Natural killer cell (primary cell): ENCODE data around the gene CEP83. TPM values are rescaled to one million over a fixed set of nuclear protein-coding genes. Genes with fewer than 3 reads are reported as not detected.

Experiments used
- ATAC-seq, 3 donors: fragments of 150-1000 bp in 2 of 3; fragments of 200-7000 bp in 1 of 3; cut with Tn5 transposase; 1 replicate in 1 of 3; 2 replicates in 2 of 3; pipeline ENCODE4 v1.10.0; 2021; ENCODE audit warnings: mild to moderate bottlenecking in 2 of 3, moderate library complexity in 2 of 3
- DNase-seq, 2 donors: peaks; one replicate each; pipeline versions ENCODE4 v3.0.0 to v3.0.0-alpha.2; 2013 to 2021; ENCODE audit warnings: mixed read lengths in 1 of 2
- H3K27ac ChIP-seq: one replicate; pipeline ENCODE4 v1.5.1; 2013; ENCODE audit warnings: mild to moderate bottlenecking, low read length
- H3K27me3 ChIP-seq: one replicate; pipeline ENCODE4 v1.6.1; 2013; ENCODE audit warnings: low read length; ENCODE audit not compliant: control insufficient read depth, insufficient read depth
- H3K36me3 ChIP-seq: one replicate; pipeline ENCODE4 v1.6.1; 2013; ENCODE audit warnings: low read length; ENCODE audit not compliant: control insufficient read depth, insufficient read depth
- H3K4me1 ChIP-seq: one replicate; pipeline ENCODE4 v1.6.1; 2013; ENCODE audit warnings: low read length; ENCODE audit not compliant: control insufficient read depth, insufficient read depth
- H3K4me3 ChIP-seq: one replicate; pipeline ENCODE4 v1.5.1; 2013; ENCODE audit warnings: low read length
- H3K9me3 ChIP-seq: one replicate; pipeline ENCODE4 v1.6.1; 2013; ENCODE audit warnings: low read length; ENCODE audit not compliant: control insufficient read depth, insufficient read depth
- H3K27ac Mint-ChIP-seq, 2 donors: one replicate each; pipeline ENCODE4 v1.8.0; 2022; ENCODE audit warnings: mild to moderate bottlenecking in 2 of 2, mixed read lengths in 2 of 2, moderate library complexity in 1 of 2
- H3K27me3 Mint-ChIP-seq, 2 donors: one replicate each; pipeline ENCODE4 v1.8.0; 2022; ENCODE audit warnings: low read depth in 2 of 2, mixed read lengths in 2 of 2
- H3K36me3 Mint-ChIP-seq: one replicate; pipeline ENCODE4 v1.8.0; 2022; ENCODE audit warnings: mixed read lengths
- H3K4me1 Mint-ChIP-seq, 2 donors: one replicate each; pipeline ENCODE4 v1.8.0; 2022; ENCODE audit warnings: mixed read lengths in 2 of 2
- H3K4me3 Mint-ChIP-seq: one replicate; pipeline ENCODE4 v1.8.0; 2022; ENCODE audit warnings: mild to moderate bottlenecking, moderate library complexity, mixed read lengths
- H3K9me3 Mint-ChIP-seq, 2 donors: one replicate each; pipeline ENCODE4 v1.8.0; 2022; ENCODE audit warnings: mixed read lengths in 2 of 2
- WGBS: methylation state at CpG from one replicate; pipeline ENCODE4 v1.1.7; 2013; ENCODE audit warnings: missing lambda C conversion rate; ENCODE audit not compliant: insufficient coverage; 5-methylcytosine and 5-hydroxymethylcytosine counted together
- intact Hi-C: fragments of 100-400 bp; cut with micrococcal nuclease; formaldehyde crosslinking; loops from one replicate; pipeline ENCODE4 v1.14.2; 2022
- total RNA-seq, 4 donors: library from RNA; stranded (reverse); fragments of 120-200 nt in 1 of 4; gene quantifications; one replicate each; pipeline versions ENCODE4 v1.2.3 to v1.2.4, GENCODE V29; 2013 to 2022
- TF ChIP-seq, protein P1 (sequence below): fragments of 200-600 bp; IDR thresholded peaks from one replicate; pipeline ENCODE4 v1.8.0; 2022; ENCODE audit warnings: antibody characterized with exemption

Gene CEP83
- total RNA-seq, 3 donors from 2014 or later (not counting 1 experiment from before 2014, with no cell fraction given): 13.3 to 19.3 (median 15.2) TPM

DNA sequence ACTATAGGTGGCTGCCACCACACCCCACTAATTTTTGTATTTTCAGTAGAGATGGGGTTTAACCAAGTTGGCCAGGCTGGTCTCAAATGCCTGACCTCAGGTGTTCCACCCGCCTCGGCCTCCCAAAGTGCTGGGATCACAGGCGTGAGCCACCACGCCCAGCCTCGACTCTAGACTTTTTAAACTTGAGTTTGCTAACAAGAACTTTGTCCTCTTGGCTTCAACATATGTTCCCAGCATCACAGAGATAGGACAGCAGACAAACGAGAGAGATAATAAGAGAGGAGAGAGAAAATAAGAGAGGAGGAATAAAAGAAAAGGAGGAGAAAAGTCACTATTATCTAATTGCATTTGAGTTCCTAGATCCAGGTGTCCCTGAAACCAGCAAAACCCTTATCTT lies 119.1 kb downstream of the CEP83 start:
- no peaks in the 10 kb centered on the region for H3K27me3 Mint-ChIP-seq
- 100% methylated on average over 5 of the region's 6 CpGs for WGBS
- ATAC-seq (no peak), DNase-seq (no peak)
- H3K4me1 Mint-ChIP-seq: no peaks in the 10 kb centered on the region
- H3K36me3 ChIP-seq: no peaks in the 10 kb centered on the region
- no peak overlapping the region for H3K4me3 Mint-ChIP-seq
- no peaks in the 10 kb centered on the region for H3K9me3 Mint-ChIP-seq
- H3K27ac Mint-ChIP-seq: no peak overlapping the region
- no peak overlapping the region for H3K27ac ChIP-seq
- intact Hi-C loops: no loop called here
- TF ChIP-seq, protein P1, sequence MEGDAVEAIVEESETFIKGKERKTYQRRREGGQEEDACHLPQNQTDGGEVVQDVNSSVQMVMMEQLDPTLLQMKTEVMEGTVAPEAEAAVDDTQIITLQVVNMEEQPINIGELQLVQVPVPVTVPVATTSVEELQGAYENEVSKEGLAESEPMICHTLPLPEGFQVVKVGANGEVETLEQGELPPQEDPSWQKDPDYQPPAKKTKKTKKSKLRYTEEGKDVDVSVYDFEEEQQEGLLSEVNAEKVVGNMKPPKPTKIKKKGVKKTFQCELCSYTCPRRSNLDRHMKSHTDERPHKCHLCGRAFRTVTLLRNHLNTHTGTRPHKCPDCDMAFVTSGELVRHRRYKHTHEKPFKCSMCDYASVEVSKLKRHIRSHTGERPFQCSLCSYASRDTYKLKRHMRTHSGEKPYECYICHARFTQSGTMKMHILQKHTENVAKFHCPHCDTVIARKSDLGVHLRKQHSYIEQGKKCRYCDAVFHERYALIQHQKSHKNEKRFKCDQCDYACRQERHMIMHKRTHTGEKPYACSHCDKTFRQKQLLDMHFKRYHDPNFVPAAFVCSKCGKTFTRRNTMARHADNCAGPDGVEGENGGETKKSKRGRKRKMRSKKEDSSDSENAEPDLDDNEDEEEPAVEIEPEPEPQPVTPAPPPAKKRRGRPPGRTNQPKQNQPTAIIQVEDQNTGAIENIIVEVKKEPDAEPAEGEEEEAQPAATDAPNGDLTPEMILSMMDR: no peak
- no peaks in the 10 kb centered on the region for H3K36me3 Mint-ChIP-seq
- no peaks in the 10 kb centered on the region for H3K9me3 ChIP-seq
- H3K4me3 ChIP-seq: no peak overlapping the region
- no peaks in the 10 kb centered on the region for H3K27me3 ChIP-seq
- H3K4me1 ChIP-seq: no peaks in the 10 kb centered on the region

DNA sequence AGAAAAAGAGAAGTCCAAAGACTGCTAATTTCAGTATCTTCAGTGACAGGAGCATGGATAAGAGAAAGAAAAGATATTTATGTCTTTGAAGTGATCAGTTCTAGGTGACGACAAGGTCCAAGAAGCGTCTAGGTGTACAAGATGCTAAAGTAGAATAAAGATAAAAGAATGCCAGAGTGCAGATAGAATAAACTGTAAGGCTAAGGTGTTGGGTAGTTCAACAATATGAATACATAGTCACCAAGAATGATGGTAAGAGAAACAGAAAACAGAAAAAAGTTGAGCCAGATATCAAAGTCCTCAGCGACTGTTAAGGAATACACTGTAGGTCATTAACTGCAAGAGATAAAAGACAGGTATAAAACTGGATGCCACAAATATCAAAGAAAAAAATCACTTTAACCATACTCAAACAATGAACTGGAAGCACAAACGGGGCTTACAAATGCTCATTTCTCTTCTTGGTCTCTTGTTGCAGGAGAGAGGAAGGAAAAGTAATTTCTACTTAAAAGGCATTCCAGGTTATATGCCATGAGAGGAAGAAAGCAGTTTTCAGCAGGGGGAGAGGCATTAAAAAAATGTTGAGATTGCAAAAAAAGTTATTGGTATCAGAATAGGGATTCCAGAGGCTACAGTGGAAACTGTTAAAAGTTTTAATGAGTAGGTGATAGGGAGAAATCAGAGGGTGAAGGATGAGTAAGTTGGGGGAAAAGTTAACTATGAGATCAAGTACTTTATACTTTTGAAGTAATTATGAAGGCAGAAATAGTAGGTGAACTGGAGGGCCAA lies 121.5 kb downstream of the CEP83 start:
- no peaks in the 10 kb centered on the region for H3K27me3 Mint-ChIP-seq
- no peaks in the 10 kb centered on the region for H3K27me3 ChIP-seq
- ATAC-seq (no peak), DNase-seq (no peak)
- no peaks in the 10 kb centered on the region for H3K4me1 ChIP-seq
- H3K9me3 ChIP-seq: no peaks in the 10 kb centered on the region
- H3K27ac Mint-ChIP-seq: no peak overlapping the region
- H3K27ac ChIP-seq: no peak overlapping the region
- H3K4me3 Mint-ChIP-seq: no peak overlapping the region
- H3K4me3 ChIP-seq: no peak overlapping the region
- TF ChIP-seq, protein P1: no peak
- no peaks in the 10 kb centered on the region for H3K36me3 Mint-ChIP-seq
- no peaks in the 10 kb centered on the region for H3K4me1 Mint-ChIP-seq
- intact Hi-C loops: no loop called here
- no peaks in the 10 kb centered on the region for H3K9me3 Mint-ChIP-seq
- WGBS: 100% methylated on average over 2 of the region's 4 CpGs
- H3K36me3 ChIP-seq: no peaks in the 10 kb centered on the region

DNA sequence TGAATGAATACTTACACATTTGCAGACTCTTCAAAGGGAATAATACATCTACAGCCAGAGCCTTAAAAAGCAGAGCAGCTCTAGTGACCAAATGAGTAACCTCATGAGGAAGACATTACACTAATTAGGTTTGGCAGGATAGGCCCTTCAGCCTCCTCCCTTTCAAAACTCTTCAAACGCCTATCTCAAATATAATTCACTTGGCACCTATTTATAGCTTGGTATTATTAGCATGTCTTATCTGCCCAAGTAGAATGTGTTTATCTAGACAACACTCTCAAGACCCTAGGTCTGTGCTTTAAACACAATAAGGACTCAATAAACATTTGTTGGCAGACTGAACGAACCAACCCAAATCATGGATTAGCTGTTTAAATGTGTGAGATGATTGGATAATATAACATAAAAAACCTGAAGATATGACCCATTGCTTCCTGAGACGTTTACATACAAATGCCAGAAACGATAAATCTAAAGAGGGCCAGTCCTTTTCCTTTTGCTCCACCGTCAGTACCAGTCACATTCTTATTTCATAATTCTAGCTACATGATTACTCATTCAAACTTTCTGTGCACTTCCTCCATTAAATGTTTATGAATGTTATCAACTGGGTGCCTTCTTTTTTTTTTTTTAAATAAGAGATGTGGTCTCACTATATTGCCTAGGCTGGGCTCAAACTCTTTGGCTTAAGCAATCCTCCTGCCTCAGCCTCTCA lies 123.3 kb downstream of the CEP83 start:
- no peaks in the 10 kb centered on the region for H3K4me1 ChIP-seq
- H3K36me3 ChIP-seq: no peaks in the 10 kb centered on the region
- intact Hi-C loops: no loop called here
- no peaks in the 10 kb centered on the region for H3K27me3 ChIP-seq
- Mint-ChIP-seq H3K27me3 (no peaks in the 10 kb centered on the region), H3K36me3 (no peaks in the 10 kb centered on the region), H3K27ac (no peak overlapping the region), H3K9me3 (no peaks in the 10 kb centered on the region), H3K4me1 (no peaks in the 10 kb centered on the region), H3K4me3 (no peak overlapping the region)
- DNase-seq: no peak
- ATAC-seq: no peak
- no peak overlapping the region for H3K27ac ChIP-seq
- TF ChIP-seq, protein P1: no peak
- no peaks in the 10 kb centered on the region for H3K9me3 ChIP-seq
- WGBS: 91% methylated on average over 3 of the region's 5 CpGs
- no peak overlapping the region for H3K4me3 ChIP-seq
